ENCODE results near the gene TNFRSF1A. TPM values are rescaled to one million over a fixed set of nuclear protein-coding genes. Genes with fewer than 3 reads are reported as not detected.
A peak's percentile ranks its signal among the peaks of the same experiment; 100 is the strongest.

Gene TNFRSF1A
- total RNA-seq, 2 experiments from 2014 or later, result 16.3 to 19.2 TPM

DNA sequence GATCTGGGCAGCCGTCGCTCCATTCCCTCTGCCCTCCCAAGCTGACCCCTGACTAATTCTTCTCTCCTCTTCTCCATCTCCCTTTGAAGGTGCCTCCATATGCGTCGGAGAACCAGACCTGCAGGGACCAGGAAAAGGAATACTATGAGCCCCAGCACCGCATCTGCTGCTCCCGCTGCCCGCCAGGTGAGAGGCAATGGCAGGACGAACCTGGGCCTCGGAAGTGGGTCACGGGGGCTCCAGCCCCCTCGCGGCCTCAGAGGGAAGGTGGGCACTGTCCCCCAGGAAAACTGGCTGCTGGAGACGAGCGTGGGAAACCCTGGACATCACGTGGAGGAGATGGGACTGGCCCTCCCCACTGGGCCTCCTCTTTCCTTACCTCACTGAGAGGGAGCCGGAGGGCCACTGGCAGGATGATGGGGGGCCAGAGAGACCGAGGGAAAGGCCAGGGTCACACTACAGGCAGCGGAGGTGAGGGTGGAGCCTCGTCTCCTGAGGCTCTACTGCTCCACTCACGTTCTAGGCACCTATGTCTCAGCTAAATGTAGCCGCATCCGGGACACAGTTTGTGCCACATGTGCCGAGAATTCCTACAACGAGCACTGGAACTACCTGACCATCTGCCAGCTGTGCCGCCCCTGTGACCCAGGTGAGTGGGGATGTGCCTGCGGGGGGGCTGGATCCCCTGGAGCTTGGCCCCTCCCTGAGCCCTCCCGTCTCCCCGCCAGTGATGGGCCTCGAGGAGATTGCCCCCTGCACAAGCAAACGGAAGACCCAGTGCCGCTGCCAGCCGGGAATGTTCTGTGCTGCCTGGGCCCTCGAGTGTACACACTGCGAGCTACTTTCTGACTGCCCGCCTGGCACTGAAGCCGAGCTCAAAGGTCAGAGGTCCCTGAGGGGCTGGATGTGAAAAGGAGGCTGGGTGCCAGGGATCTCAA, 42.9 kb upstream of the TNFRSF1A start:
- no peaks in the 10 kb centered on the region for H3K36me3 ChIP-seq (ENCODE audit: insufficient read depth, low read length)
- ChIA-PET CTCF (interaction anchor here (1.2 kb wide), 1 partner anchor 49 kb away, joined by 3 read pairs; no protein-coding TSS in a partner anchor), POLR2A (no interaction called here)
- H3K4me3 ChIP-seq (ENCODE audit: low read length), result peak overlapping the region; percentile 35
- no peak overlapping the region for H3K27ac Mint-ChIP-seq
- intact Hi-C loops (cut with DNase I, micrococcal nuclease), result no loop called here
- DNase-seq, result no peak
- peaks cover 4% of the 10 kb centered on the region for H3K4me1 Mint-ChIP-seq (ENCODE audit: low read depth)
- H3K27me3 ChIP-seq (ENCODE audit: control insufficient read depth in 1 of 2, insufficient read depth in 2 of 2, low read length in 2 of 2), result peaks cover 12 to 15% of the 10 kb centered on the region in 2 experiments
- H3K9me3 ChIP-seq (ENCODE audit: control insufficient read depth in 1 of 2, insufficient read depth in 1 of 2, low read length in 2 of 2), result peaks cover 0 to 6% of the 10 kb centered on the region in 2 experiments
- peaks cover 14% of the 10 kb centered on the region for H3K4me1 ChIP-seq (ENCODE audit: insufficient read depth, low read length)
- no peak for ATAC-seq (ENCODE audit: poor library complexity)
- H3K9me3 Mint-ChIP-seq, result no peaks in the 10 kb centered on the region
- peaks cover 32% of the 10 kb centered on the region for H3K27me3 Mint-ChIP-seq
- TF ChIP-seq, protein P1, sequence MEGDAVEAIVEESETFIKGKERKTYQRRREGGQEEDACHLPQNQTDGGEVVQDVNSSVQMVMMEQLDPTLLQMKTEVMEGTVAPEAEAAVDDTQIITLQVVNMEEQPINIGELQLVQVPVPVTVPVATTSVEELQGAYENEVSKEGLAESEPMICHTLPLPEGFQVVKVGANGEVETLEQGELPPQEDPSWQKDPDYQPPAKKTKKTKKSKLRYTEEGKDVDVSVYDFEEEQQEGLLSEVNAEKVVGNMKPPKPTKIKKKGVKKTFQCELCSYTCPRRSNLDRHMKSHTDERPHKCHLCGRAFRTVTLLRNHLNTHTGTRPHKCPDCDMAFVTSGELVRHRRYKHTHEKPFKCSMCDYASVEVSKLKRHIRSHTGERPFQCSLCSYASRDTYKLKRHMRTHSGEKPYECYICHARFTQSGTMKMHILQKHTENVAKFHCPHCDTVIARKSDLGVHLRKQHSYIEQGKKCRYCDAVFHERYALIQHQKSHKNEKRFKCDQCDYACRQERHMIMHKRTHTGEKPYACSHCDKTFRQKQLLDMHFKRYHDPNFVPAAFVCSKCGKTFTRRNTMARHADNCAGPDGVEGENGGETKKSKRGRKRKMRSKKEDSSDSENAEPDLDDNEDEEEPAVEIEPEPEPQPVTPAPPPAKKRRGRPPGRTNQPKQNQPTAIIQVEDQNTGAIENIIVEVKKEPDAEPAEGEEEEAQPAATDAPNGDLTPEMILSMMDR (IDR thresholded peaks at IDR 0.05), result no peak
- no peak overlapping the region for H3K27ac ChIP-seq (ENCODE audit: low read depth in 1 of 2, low read length in 2 of 2)
- no peaks in the 10 kb centered on the region for H3K36me3 Mint-ChIP-seq (ENCODE audit: low read depth)
- no peak overlapping the region for H3K4me3 Mint-ChIP-seq

DNA sequence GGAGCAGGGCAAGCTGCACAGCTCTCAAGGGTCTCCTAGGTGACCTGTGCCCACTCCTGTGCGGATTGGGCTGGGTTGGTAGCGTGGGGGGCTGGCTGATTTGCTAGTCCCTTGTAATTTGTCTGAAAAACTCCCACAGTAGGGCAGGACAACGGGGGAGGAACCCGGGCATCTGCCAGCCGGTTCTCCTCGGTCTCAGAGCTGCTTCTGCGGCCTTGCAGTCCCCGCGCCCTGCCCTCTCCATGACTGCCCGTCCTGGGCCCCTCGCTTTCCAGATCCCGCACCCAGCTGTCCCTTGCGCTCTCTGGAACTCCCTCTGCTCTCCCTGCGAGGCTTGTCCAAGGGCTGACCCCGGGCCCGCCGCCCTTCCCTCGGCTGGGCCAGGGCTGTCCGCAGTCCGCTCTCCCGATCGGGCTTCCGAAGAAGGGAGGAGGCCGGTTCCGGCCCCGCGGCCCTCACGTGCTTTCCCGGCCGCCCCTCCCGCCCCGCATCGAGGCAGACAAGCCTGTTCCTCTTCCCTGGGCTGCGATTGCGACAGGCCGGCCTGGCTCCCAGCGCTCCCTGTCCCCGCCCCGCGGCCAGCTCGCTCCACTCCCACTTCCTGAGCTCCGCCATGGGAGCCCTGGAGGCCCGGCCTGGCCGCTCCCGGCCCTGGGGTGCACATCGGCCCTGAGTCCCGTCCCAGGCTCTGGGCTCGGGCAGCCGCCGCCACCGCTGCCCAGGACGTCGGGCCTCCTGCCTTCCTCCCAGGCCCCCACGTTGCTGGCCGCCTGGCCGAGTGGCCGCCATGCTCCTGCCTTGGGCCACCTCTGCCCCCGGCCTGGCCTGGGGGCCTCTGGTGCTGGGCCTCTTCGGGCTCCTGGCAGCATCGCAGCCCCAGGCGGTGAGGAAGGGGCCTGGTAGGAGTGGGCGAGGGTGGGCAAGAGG, 42.0 kb upstream of the TNFRSF1A start, which contains the start of gene LTBR:
LTBR (plus strand) TSS at position 591 of the 927 bp plus-strand sequence; CDS start at position 788, 197 bp downstream.
- Histone ChIP-seq H3K36me3 (ENCODE audit: insufficient read depth, low read length) (no peaks in the 10 kb centered on the region), H3K9me3 (ENCODE audit: control insufficient read depth in 1 of 2, insufficient read depth in 1 of 2, low read length in 2 of 2) (peaks cover 0 to 6% of the 10 kb centered on the region in 2 experiments), H3K4me1 (ENCODE audit: insufficient read depth, low read length) (peaks cover 14% of the 10 kb centered on the region), H3K27ac (ENCODE audit: low read depth in 1 of 2, low read length in 2 of 2) (no peak within 1 kb of the TSS), H3K27me3 (ENCODE audit: control insufficient read depth in 1 of 2, insufficient read depth in 2 of 2, low read length in 2 of 2) (peaks cover 12 to 15% of the 10 kb centered on the region in 2 experiments), H3K4me3 (ENCODE audit: low read length) (peak within 1 kb of the TSS; percentile 35)
- no peaks in the 10 kb centered on the region for H3K9me3 Mint-ChIP-seq
- ChIA-PET POLR2A (no interaction called here), CTCF (interaction anchor here (1.2 kb wide), 1 partner anchor 48 kb away, joined by 3 read pairs; no protein-coding TSS in a partner anchor)
- DNase-seq, result peak in 4 of 14 experiments; percentile 16 to 68 (median 44)
- ATAC-seq (ENCODE audit: poor library complexity), result no peak
- TF ChIP-seq, protein P1 (IDR thresholded peaks at IDR 0.05), result no peak
- H3K27ac Mint-ChIP-seq, result no peak within 1 kb of the TSS
- intact Hi-C loops (cut with DNase I, micrococcal nuclease), result no loop called here
- no peak within 1 kb of the TSS for H3K4me3 Mint-ChIP-seq
- H3K36me3 Mint-ChIP-seq (ENCODE audit: low read depth), result no peaks in the 10 kb centered on the region
- peaks cover 4% of the 10 kb centered on the region for H3K4me1 Mint-ChIP-seq (ENCODE audit: low read depth)
- H3K27me3 Mint-ChIP-seq, result peaks cover 32% of the 10 kb centered on the region

DNA sequence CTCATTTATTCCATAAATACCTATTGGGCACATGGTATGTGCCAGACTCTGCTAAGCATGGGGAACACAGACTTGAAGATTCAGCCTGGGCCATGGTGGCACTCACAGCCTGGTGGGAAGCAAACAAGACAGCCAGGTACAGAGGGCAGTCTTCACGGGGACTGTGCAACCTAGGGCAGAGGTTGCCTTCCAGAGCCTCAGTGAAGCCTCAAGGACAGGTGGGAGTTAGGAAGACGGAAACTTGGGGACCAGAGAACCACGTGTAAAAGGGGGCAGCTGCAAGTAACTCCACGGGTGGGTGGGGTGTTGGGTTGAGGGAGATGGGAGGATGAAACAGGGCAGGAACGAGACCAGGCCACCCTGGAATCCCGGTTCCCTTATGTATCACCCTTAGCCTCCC, 41.1 kb upstream of the TNFRSF1A start:
- Histone ChIP-seq H3K27me3 (ENCODE audit: control insufficient read depth in 1 of 2, insufficient read depth in 2 of 2, low read length in 2 of 2) (peaks cover 12 to 15% of the 10 kb centered on the region in 2 experiments), H3K9me3 (ENCODE audit: control insufficient read depth in 1 of 2, insufficient read depth in 1 of 2, low read length in 2 of 2) (peaks cover 0 to 6% of the 10 kb centered on the region in 2 experiments), H3K36me3 (ENCODE audit: insufficient read depth, low read length) (no peaks in the 10 kb centered on the region), H3K27ac (ENCODE audit: low read depth in 1 of 2, low read length in 2 of 2) (no peak overlapping the region), H3K4me1 (ENCODE audit: insufficient read depth, low read length) (peaks cover 16% of the 10 kb centered on the region), H3K4me3 (ENCODE audit: low read length) (no peak overlapping the region)
- TF ChIP-seq, protein P1 (IDR thresholded peaks at IDR 0.05), result no peak
- H3K27me3 Mint-ChIP-seq, result peaks cover 32% of the 10 kb centered on the region
- no peak overlapping the region for H3K4me3 Mint-ChIP-seq
- no peak for ATAC-seq (ENCODE audit: poor library complexity)
- DNase-seq, result no peak
- peaks cover 4% of the 10 kb centered on the region for H3K4me1 Mint-ChIP-seq (ENCODE audit: low read depth)
- CTCF ChIA-PET, result interaction anchor here (1.2 kb wide), 1 partner anchor 47 kb away, joined by 3 read pairs; no protein-coding TSS in a partner anchor
- H3K36me3 Mint-ChIP-seq (ENCODE audit: low read depth), result no peaks in the 10 kb centered on the region
- intact Hi-C loops (cut with DNase I, micrococcal nuclease), result no loop called here
- POLR2A ChIA-PET, result interaction anchor here (1.0 to 1.2 kb wide), 2 partner anchors 21 to 22 kb away, joined by 3 to 4 read pairs; no protein-coding TSS in a partner anchor
- no peaks in the 10 kb centered on the region for H3K9me3 Mint-ChIP-seq
- no peak overlapping the region for H3K27ac Mint-ChIP-seq
